ENCODE results near the gene SRMS. TPM values are rescaled to one million over a fixed set of nuclear protein-coding genes. Genes with fewer than 3 reads are reported as not detected.

Gene SRMS
- polyA plus RNA-seq, 1 donor (not counting 4 experiments of a cell fraction or from before 2014, with no cell fraction given), result 0.10 TPM

DNA sequence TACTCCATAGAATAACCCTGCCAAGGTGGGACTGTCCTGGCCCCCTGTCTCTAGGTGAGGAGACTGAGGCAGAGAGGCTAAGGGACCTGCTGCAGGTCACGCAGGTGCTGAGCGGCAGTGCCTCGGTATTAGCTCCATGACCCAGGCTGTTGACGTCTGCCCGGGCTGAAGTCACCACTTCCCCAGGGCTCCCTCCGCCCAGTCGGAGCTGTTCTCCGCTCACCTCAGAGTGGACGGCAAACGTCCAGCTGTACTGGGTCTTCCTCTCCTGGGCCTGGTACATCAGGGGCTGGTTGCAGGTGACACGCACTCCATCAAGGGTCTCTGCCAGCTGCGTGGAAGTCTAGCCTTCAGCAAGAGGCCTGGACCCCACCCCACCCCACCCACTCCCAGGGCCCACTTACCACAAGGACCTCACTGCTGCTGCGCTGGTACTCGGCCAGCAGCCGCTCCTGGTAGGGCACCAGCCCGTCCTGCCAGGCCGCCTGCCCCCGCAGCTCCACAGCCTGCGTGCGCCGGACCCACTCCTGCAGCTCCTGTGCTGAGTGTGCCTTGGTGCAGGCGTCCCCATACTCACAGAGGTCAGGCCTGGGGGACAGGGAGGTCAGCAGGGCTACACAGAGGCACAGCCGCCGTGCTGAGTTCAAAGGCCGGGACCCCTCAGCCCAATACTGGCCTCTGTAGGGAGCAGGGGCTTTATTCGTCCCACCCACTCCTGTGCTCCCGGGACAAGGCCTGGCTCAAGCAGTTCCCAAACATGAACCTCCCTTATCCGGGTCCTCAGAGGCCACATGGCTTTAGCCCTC is 22.9 kb upstream of the SRMS start:
- no peak for TF ChIP-seq EZH2 (IDR thresholded peaks at IDR 0.05; ENCODE audit: low read length)
- TF ChIP-seq, protein P1, sequence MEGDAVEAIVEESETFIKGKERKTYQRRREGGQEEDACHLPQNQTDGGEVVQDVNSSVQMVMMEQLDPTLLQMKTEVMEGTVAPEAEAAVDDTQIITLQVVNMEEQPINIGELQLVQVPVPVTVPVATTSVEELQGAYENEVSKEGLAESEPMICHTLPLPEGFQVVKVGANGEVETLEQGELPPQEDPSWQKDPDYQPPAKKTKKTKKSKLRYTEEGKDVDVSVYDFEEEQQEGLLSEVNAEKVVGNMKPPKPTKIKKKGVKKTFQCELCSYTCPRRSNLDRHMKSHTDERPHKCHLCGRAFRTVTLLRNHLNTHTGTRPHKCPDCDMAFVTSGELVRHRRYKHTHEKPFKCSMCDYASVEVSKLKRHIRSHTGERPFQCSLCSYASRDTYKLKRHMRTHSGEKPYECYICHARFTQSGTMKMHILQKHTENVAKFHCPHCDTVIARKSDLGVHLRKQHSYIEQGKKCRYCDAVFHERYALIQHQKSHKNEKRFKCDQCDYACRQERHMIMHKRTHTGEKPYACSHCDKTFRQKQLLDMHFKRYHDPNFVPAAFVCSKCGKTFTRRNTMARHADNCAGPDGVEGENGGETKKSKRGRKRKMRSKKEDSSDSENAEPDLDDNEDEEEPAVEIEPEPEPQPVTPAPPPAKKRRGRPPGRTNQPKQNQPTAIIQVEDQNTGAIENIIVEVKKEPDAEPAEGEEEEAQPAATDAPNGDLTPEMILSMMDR (optimal IDR thresholded peaks at IDR 0.05 in 1 of 3, IDR thresholded peaks at IDR 0.05 in 1 of 3, conservative IDR thresholded peaks at IDR 0.05 in 1 of 3; ENCODE audit: extremely low read depth in 1 of 3, insufficient read depth in 2 of 3, low read length in 3 of 3), result no peak
- Histone ChIP-seq H3K79me2 (ENCODE audit: control insufficient read depth, insufficient read depth, low read length) (peaks cover 22% of the 10 kb centered on the region), H4K20me1 (ENCODE audit: control insufficient read depth, extremely low read depth, insufficient read depth, low read length) (peaks cover 5% of the 10 kb centered on the region), H3K4me1 (ENCODE audit: control insufficient read depth, extremely low read depth, insufficient read depth, low read length) (peaks cover 10% of the 10 kb centered on the region), H3K27me3 (ENCODE audit: control insufficient read depth, extremely low read depth, insufficient read depth, low read length) (no peaks in the 10 kb centered on the region), H3K9me3 (ENCODE audit: control insufficient read depth, low read depth, low read length) (no peaks in the 10 kb centered on the region), H3K9ac (ENCODE audit: control insufficient read depth, extremely low read depth, insufficient read depth, low read length) (no peak overlapping the region), H3K4me3 (ENCODE audit: control insufficient read depth in 2 of 3, extremely low read depth in 1 of 3, insufficient read depth in 2 of 3, low read depth in 1 of 3, low read length in 3 of 3) (no peak overlapping the region), H3K27ac (ENCODE audit: control insufficient read depth, insufficient read depth, low read length) (no peak overlapping the region), H2AFZ (ENCODE audit: control insufficient read depth, low read length) (no peak overlapping the region), H3K36me3 (ENCODE audit: control insufficient read depth in 2 of 2, extremely low read depth in 1 of 2, insufficient read depth in 2 of 2, low read length in 2 of 2) (peaks cover 3 to 22% of the 10 kb centered on the region in 2 experiments), H3K9me1 (ENCODE audit: control insufficient read depth, extremely low read depth, insufficient read depth, low read length) (no peaks in the 10 kb centered on the region), H3K4me2 (ENCODE audit: control insufficient read depth, extremely low read depth, insufficient read depth, low read depth, low read length) (no peak overlapping the region)
- dilution Hi-C loops (cut with MboI; ENCODE audit: extremely low pct_ligation_motif_present, low sequenced_read_pairs), result no loop called here
- no peak for DNase-seq (ENCODE audit: low read depth, low spot score)
- no peak for FAIRE-seq

DNA sequence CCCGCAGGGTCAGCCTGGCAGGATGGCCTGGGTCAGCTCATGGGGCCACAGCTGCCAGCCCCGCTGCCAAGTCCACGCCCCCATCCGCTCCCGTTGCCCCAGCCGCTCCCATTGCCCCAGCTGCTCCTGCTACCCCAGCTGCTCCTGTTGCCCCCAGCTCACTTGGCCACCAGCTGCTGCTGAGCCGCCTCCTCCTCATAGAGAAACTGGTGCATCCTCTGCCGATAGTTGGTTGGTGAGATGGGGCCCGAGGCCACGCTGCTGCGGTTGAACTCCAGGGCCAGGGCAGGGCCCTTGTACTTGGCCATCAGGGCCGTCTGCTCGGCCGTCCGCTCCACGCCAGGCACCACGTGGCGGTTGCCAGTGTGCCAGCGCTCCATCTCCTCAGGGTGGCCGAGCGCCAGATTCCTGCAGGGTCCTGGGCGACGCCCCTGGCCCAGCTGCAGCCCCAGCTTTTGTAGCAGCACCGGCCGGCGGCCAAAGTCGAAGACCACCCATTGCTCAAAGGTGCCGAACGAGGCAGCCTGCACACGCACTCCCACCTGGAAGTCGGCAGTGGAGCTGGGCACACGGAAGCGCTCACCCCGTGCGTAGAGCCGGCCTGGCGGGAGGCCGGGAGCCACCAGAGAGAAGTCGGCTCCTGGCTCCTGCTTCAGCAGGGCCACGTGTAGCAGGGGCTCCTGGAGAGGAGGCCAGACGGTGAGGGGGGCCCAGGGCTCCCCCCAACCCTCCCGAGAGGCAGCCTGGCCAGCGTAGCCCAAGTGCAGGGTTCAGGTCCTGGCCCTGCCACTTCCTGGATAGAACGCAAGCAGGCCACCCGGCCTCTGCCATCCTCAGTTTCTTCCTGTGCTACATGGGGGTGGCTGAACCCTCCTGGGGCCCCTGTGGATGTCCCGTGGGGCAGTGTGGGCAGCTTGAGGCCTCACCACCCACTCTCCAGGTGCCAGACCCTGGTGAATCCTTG is 21.7 kb upstream of the SRMS start:
- no peaks in the 10 kb centered on the region for H3K9me1 ChIP-seq (ENCODE audit: control insufficient read depth, extremely low read depth, insufficient read depth, low read length)
- H3K27me3 ChIP-seq (ENCODE audit: control insufficient read depth, extremely low read depth, insufficient read depth, low read length), result no peaks in the 10 kb centered on the region
- no peak overlapping the region for H3K4me2 ChIP-seq (ENCODE audit: control insufficient read depth, extremely low read depth, insufficient read depth, low read depth, low read length)
- H3K9me3 ChIP-seq (ENCODE audit: control insufficient read depth, low read depth, low read length), result no peaks in the 10 kb centered on the region
- dilution Hi-C loops (cut with MboI; ENCODE audit: extremely low pct_ligation_motif_present, low sequenced_read_pairs), result no loop called here
- no peak overlapping the region for H3K9ac ChIP-seq (ENCODE audit: control insufficient read depth, extremely low read depth, insufficient read depth, low read length)
- no peak overlapping the region for H3K27ac ChIP-seq (ENCODE audit: control insufficient read depth, insufficient read depth, low read length)
- no peak overlapping the region for H2AFZ ChIP-seq (ENCODE audit: control insufficient read depth, low read length)
- FAIRE-seq (no peak), DNase-seq (ENCODE audit: low read depth, low spot score) (no peak)
- peaks cover 3 to 30% of the 10 kb centered on the region in 2 experiments for H3K36me3 ChIP-seq (ENCODE audit: control insufficient read depth in 2 of 2, extremely low read depth in 1 of 2, insufficient read depth in 2 of 2, low read length in 2 of 2)
- TF ChIP-seq EZH2 (IDR thresholded peaks at IDR 0.05; ENCODE audit: low read length), result no peak
- TF ChIP-seq, protein P1 (optimal IDR thresholded peaks at IDR 0.05 in 1 of 3, IDR thresholded peaks at IDR 0.05 in 1 of 3, conservative IDR thresholded peaks at IDR 0.05 in 1 of 3; ENCODE audit: extremely low read depth in 1 of 3, insufficient read depth in 2 of 3, low read length in 3 of 3), result no peak
- H3K4me1 ChIP-seq (ENCODE audit: control insufficient read depth, extremely low read depth, insufficient read depth, low read length), result peaks cover 6% of the 10 kb centered on the region
- peaks cover 8% of the 10 kb centered on the region for H4K20me1 ChIP-seq (ENCODE audit: control insufficient read depth, extremely low read depth, insufficient read depth, low read length)
- H3K4me3 ChIP-seq (ENCODE audit: control insufficient read depth in 2 of 3, extremely low read depth in 1 of 3, insufficient read depth in 2 of 3, low read depth in 1 of 3, low read length in 3 of 3), result no peak overlapping the region
- peaks cover 23% of the 10 kb centered on the region for H3K79me2 ChIP-seq (ENCODE audit: control insufficient read depth, insufficient read depth, low read length)
